ENCODE measurements around the gene ADCY2. TPM values are rescaled to one million over a fixed set of nuclear protein-coding genes. Genes with fewer than 3 reads are reported as not detected.

The ADCY2 gene
- total RNA-seq, 1 experiment from 2014 or later, result not detected

DNA sequence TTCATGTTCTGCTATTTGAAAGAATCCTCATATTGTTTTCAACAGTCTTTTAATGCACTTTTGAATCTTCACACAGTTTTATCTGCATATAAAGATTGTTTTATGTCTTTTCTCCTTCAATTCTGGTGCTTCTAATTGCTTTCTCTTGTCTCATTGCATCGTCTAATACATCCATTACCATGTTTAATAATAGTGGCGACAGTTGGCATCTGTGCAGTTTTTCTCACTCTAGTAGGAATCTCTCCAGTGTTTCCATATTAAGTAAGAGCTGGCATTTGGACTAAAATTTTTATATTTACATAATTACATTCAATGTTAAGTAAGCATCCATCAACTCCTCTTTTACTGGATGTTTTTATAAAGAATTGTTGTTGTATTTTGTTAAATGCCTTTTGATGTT is 49.9 kb downstream of the ADCY2 start:
- Histone ChIP-seq H3K27me3 (replicated peaks; ENCODE audit: control insufficient read depth, insufficient read depth, low read length) (no peaks in the 10 kb centered on the region), H3K36me3 (ENCODE audit: control insufficient read depth, insufficient read depth, low read length) (no peaks in the 10 kb centered on the region), H3K9me3 (peaks cover 2% of the 10 kb centered on the region; the same call in 1 of the 2 replicates), H3K4me3 (ENCODE audit: low read depth, low read length) (no peak overlapping the region), H3K4me1 (no peaks in the 10 kb centered on the region)
- ChIA-PET POLR2A (no interaction called here), CTCF (no interaction called here)
- no peak for DNase-seq
- Mint-ChIP-seq H3K36me3 (ENCODE audit: insufficient read depth, unreplicated experiment) (no peaks in the 10 kb centered on the region), H3K4me1 (ENCODE audit: low read depth, unreplicated experiment) (no peaks in the 10 kb centered on the region), H3K9me3 (ENCODE audit: unreplicated experiment) (no peaks in the 10 kb centered on the region), H3K27ac (ENCODE audit: unreplicated experiment) (no peak overlapping the region), H3K27me3 (ENCODE audit: insufficient read depth, unreplicated experiment) (peaks cover 2% of the 10 kb centered on the region), H3K4me3 (ENCODE audit: unreplicated experiment) (no peak overlapping the region)
- intact Hi-C loops (cut with micrococcal nuclease; ENCODE audit: unreplicated experiment), result no loop called here
- TF ChIP-seq, protein P1, sequence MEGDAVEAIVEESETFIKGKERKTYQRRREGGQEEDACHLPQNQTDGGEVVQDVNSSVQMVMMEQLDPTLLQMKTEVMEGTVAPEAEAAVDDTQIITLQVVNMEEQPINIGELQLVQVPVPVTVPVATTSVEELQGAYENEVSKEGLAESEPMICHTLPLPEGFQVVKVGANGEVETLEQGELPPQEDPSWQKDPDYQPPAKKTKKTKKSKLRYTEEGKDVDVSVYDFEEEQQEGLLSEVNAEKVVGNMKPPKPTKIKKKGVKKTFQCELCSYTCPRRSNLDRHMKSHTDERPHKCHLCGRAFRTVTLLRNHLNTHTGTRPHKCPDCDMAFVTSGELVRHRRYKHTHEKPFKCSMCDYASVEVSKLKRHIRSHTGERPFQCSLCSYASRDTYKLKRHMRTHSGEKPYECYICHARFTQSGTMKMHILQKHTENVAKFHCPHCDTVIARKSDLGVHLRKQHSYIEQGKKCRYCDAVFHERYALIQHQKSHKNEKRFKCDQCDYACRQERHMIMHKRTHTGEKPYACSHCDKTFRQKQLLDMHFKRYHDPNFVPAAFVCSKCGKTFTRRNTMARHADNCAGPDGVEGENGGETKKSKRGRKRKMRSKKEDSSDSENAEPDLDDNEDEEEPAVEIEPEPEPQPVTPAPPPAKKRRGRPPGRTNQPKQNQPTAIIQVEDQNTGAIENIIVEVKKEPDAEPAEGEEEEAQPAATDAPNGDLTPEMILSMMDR (IDR thresholded peaks at IDR 0.05; ENCODE audit: insufficient read depth in 1 of 2, low read depth in 1 of 2, low read length in 1 of 2, severe bottlenecking in 1 of 2, unreplicated experiment in 1 of 2), result no peak
- no TSS peak for BruUV-seq (replicated peaks)

DNA sequence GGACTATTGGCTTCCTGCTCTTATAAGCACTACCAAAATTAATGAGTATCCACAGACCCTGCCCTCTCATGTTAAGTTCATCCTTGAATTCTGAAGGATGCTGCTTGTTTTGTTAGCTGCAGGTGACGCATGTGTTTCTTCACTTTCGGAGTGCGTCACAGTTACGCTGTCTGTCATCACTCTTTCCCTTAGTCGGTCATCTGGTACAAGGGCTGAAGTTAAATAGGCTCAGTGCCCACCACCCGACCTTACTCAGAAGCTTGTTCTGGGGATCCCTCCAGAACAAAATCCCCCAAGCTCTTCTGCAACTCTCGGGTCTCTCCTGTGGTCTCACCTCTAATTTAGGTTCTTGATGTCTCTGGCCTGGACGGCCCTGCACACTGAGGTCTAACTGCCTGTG is 51.0 kb downstream of the ADCY2 start:
- Histone ChIP-seq H3K4me1 (no peaks in the 10 kb centered on the region), H3K36me3 (ENCODE audit: control insufficient read depth, insufficient read depth, low read length) (no peaks in the 10 kb centered on the region), H3K9me3 (peaks cover 4% of the 10 kb centered on the region; the same call in 1 of the 2 replicates), H3K4me3 (ENCODE audit: low read depth, low read length) (no peak overlapping the region), H3K27me3 (replicated peaks; ENCODE audit: control insufficient read depth, insufficient read depth, low read length) (no peaks in the 10 kb centered on the region)
- BruUV-seq (replicated peaks), result no TSS peak
- ChIA-PET CTCF (no interaction called here), POLR2A (no interaction called here)
- H3K9me3 Mint-ChIP-seq (ENCODE audit: unreplicated experiment), result no peaks in the 10 kb centered on the region
- intact Hi-C loops (cut with micrococcal nuclease; ENCODE audit: unreplicated experiment), result no loop called here
- TF ChIP-seq, protein P1 (IDR thresholded peaks at IDR 0.05; ENCODE audit: insufficient read depth in 1 of 2, low read depth in 1 of 2, low read length in 1 of 2, severe bottlenecking in 1 of 2, unreplicated experiment in 1 of 2), result no peak
- no peaks in the 10 kb centered on the region for H3K36me3 Mint-ChIP-seq (ENCODE audit: insufficient read depth, unreplicated experiment)
- no peak overlapping the region for H3K27ac Mint-ChIP-seq (ENCODE audit: unreplicated experiment)
- no peak overlapping the region for H3K4me3 Mint-ChIP-seq (ENCODE audit: unreplicated experiment)
- no peak for DNase-seq
- no peaks in the 10 kb centered on the region for H3K4me1 Mint-ChIP-seq (ENCODE audit: low read depth, unreplicated experiment)
- no peaks in the 10 kb centered on the region for H3K27me3 Mint-ChIP-seq (ENCODE audit: insufficient read depth, unreplicated experiment)

DNA sequence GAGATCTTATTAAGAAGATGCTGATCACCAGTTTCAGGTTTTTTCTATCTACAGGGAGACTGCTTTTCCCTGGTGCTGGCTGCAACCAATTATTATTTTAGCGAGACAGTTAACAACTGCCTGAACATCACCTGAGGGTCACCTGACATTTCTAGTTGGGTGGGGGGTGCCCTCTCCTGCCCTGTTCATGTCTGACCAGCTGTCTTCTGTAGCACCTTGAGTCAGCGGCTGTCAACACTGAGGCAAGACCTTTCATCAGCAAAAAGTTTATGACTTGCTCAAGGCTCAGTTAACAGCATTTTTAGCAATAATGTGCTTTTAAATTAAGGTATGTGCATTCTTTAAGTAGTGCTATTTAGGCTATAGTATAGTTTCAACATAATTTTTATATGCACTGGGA is 58.0 kb downstream of the ADCY2 start:
- intact Hi-C loops (cut with micrococcal nuclease; ENCODE audit: unreplicated experiment), result no loop called here

More for the DNA sequence above, 58.0 kb downstream of the ADCY2 start:
- no peaks in the 10 kb centered on the region for H3K4me1 Mint-ChIP-seq (ENCODE audit: low read depth, unreplicated experiment)
- peaks cover 4% of the 10 kb centered on the region; the same call in 1 of the 2 replicates for H3K9me3 ChIP-seq
- H3K27me3 Mint-ChIP-seq (ENCODE audit: insufficient read depth, unreplicated experiment), result peaks cover 3% of the 10 kb centered on the region
- H3K4me3 Mint-ChIP-seq (ENCODE audit: unreplicated experiment), result no peak overlapping the region
- no peak for DNase-seq
- H3K4me1 ChIP-seq, result no peaks in the 10 kb centered on the region
- H3K4me3 ChIP-seq (ENCODE audit: low read depth, low read length), result no peak overlapping the region
- POLR2A ChIA-PET, result no interaction called here
- no peak overlapping the region for H3K27ac Mint-ChIP-seq (ENCODE audit: unreplicated experiment)
- H3K27me3 ChIP-seq (replicated peaks; ENCODE audit: control insufficient read depth, insufficient read depth, low read length), result no peaks in the 10 kb centered on the region
- no peaks in the 10 kb centered on the region for H3K36me3 Mint-ChIP-seq (ENCODE audit: insufficient read depth, unreplicated experiment)
- H3K36me3 ChIP-seq (ENCODE audit: control insufficient read depth, insufficient read depth, low read length), result no peaks in the 10 kb centered on the region
- no peaks in the 10 kb centered on the region for H3K9me3 Mint-ChIP-seq (ENCODE audit: unreplicated experiment)
- TF ChIP-seq, protein P1 (IDR thresholded peaks at IDR 0.05; ENCODE audit: insufficient read depth in 1 of 2, low read depth in 1 of 2, low read length in 1 of 2, severe bottlenecking in 1 of 2, unreplicated experiment in 1 of 2), result no peak
- no TSS peak for BruUV-seq (replicated peaks)
- CTCF ChIA-PET, result no interaction called here

Data from Caco-2 (cell line).